Osteoblast (primary cell): ENCODE data around the gene LRRN2. TPM values are rescaled to one million over a fixed set of nuclear protein-coding genes. Genes with fewer than 3 reads are reported as not detected.

Experiments
- DNase-seq: peaks from one replicate; pipeline ENCODE4 v3.0.0; 2011; ENCODE audit warnings: low spot score, mixed read lengths; ENCODE audit not compliant: insufficient read length; ENCODE audit errors: missing footprints
- H2AFZ ChIP-seq: 2 replicates; pipeline ENCODE4 v1.6.0; 2011; ENCODE audit warnings: mild to moderate bottlenecking, low read length
- H3K27ac ChIP-seq: 2 replicates; pipeline ENCODE4 v1.5.1; 2011; ENCODE audit warnings: mild to moderate bottlenecking, low read depth, low read length, moderate library complexity
- H3K27me3 ChIP-seq: 2 replicates; pipeline ENCODE4 v1.6.0; 2012; ENCODE audit warnings: mild to moderate bottlenecking, control low read depth, inconsistent platforms, low read length, moderate library complexity; ENCODE audit not compliant: insufficient read depth
- H3K36me3 ChIP-seq: 2 replicates; pipeline ENCODE4 v1.5.1; 2011; ENCODE audit warnings: mild to moderate bottlenecking, low read length, control low read depth, moderate library complexity; ENCODE audit not compliant: insufficient read depth
- H3K4me1 ChIP-seq: 2 replicates; pipeline ENCODE4 v1.5.1; 2011; ENCODE audit warnings: mild to moderate bottlenecking, low read length, control low read depth, moderate library complexity; ENCODE audit not compliant: insufficient read depth
- H3K4me2 ChIP-seq: 2 replicates; pipeline ENCODE4 v1.6.0; 2011; ENCODE audit warnings: mild to moderate bottlenecking, low read length; ENCODE audit not compliant: insufficient read depth
- H3K4me3 ChIP-seq: fragments of 200-600 bp; sonication (generic); 3 replicates; pipeline ENCODE4 v1.5.1; 2012; ENCODE audit warnings: mild to moderate bottlenecking, low read length, inconsistent platforms; ENCODE audit not compliant: insufficient read depth
- H3K79me2 ChIP-seq: 2 replicates; pipeline ENCODE4 v1.6.0; 2012; ENCODE audit warnings: mild to moderate bottlenecking, low read length, control low read depth, inconsistent platforms; ENCODE audit not compliant: insufficient read depth
- H3K9me3 ChIP-seq: 2 replicates; pipeline ENCODE4 v1.5.1; 2011; ENCODE audit warnings: low read depth, low read length, control low read depth
- H4K20me1 ChIP-seq: 2 replicates; pipeline ENCODE4 v1.6.0; 2012; ENCODE audit warnings: mild to moderate bottlenecking, low read length, control low read depth; ENCODE audit not compliant: insufficient read depth
- total RNA-seq: library from RNA; depleted of rRNA; stranded (reverse); fragments of >200 nt; gene quantifications from 2 replicates; pipeline ENCODE4 v1.2.3, GENCODE V29; 2012
- TF ChIP-seq, protein P1 (sequence below): IDR thresholded peaks from 2 replicates; pipeline ENCODE4 v1.5.1; 2011; ENCODE audit warnings: mild to moderate bottlenecking, low read depth, low read length, moderate library complexity; ENCODE audit errors: extremely low read depth

LRRN2 gene
- under 0.01 TPM in 1 of 2 replicates, not detected in the other for total RNA-seq

DNA sequence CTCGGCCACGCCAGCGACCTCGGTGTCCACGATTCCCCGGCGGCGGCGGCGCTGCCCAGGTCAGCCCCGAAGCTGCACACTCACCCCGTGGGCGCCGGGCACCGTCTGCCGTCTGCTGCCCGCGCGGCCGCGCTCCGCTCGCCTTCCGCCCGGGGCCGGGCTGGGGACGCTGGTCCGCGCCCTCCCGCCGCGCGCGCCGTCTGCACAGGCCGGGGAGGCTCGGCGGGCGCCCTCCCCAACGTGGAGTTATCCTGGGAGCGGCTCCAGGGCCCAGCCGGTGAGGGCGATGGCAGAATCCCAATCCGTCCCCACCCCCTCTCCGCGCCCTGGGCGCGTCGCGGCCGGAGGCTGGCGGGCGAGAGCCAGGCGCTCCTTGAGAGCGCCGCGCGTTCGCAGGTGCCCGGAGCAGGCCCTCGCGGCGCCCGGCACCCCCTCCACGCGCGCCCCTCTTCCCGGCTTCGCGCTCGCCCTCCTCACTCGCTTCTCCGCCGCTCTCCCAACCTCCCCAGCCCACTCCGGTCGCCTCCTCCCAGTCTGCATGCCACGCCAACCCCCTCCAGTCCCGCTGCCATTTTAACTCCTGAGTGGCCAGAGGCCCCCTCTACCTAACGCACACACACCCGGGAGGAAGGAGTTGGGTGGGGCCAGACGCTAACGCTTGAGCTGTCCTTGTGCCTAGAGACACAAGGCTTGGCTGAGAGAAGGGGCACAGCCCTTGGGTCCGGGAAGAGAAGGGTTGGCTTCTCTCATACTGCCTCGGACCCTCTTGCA, at the start of gene LRRN2:
LRRN2 (minus strand) TSS at position 503 of the 771 bp plus-strand sequence. CDS start 65,746 bp downstream, outside the sequence.
- H2AFZ ChIP-seq: no peak within 1 kb of the TSS
- no peaks in the 10 kb centered on the region for H3K79me2 ChIP-seq
- no peak within 1 kb of the TSS for H3K4me3 ChIP-seq
- no peak within 1 kb of the TSS for H3K27ac ChIP-seq
- H3K9me3 ChIP-seq: no peaks in the 10 kb centered on the region
- DNase-seq: peak; percentile 86
- H4K20me1 ChIP-seq: no peaks in the 10 kb centered on the region
- H3K36me3 ChIP-seq: no peaks in the 10 kb centered on the region
- TF ChIP-seq, protein P1, sequence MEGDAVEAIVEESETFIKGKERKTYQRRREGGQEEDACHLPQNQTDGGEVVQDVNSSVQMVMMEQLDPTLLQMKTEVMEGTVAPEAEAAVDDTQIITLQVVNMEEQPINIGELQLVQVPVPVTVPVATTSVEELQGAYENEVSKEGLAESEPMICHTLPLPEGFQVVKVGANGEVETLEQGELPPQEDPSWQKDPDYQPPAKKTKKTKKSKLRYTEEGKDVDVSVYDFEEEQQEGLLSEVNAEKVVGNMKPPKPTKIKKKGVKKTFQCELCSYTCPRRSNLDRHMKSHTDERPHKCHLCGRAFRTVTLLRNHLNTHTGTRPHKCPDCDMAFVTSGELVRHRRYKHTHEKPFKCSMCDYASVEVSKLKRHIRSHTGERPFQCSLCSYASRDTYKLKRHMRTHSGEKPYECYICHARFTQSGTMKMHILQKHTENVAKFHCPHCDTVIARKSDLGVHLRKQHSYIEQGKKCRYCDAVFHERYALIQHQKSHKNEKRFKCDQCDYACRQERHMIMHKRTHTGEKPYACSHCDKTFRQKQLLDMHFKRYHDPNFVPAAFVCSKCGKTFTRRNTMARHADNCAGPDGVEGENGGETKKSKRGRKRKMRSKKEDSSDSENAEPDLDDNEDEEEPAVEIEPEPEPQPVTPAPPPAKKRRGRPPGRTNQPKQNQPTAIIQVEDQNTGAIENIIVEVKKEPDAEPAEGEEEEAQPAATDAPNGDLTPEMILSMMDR: no peak
- H3K4me1 ChIP-seq: no peaks in the 10 kb centered on the region
- H3K4me2 ChIP-seq: no peak within 1 kb of the TSS
- peaks cover 66% of the 10 kb centered on the region for H3K27me3 ChIP-seq

DNA sequence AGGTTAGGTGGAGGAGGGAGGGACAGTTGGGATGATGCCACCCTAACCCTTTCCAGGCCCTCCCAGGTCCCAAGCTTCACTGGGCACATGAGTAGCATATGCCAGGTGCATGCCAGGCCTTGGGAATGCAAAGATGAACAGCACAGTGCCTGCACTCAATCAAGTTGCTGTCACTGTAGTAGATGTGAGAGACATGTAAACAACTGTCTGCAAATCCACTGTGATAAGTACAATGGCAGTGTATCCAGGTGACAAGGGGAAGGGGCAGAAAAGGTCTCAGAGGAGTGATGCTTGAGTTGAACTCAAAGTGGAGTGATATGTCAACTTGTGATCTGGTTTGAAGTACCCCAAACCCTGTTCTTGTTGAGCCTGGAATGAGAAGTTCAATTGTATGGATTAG, 49.5 kb upstream of the LRRN2 start:
- Histone ChIP-seq H3K4me2 (no peak overlapping the region), H3K36me3 (no peaks in the 10 kb centered on the region), H3K27me3 (peaks cover 71% of the 10 kb centered on the region), H3K4me3 (no peak overlapping the region), H3K27ac (no peak overlapping the region), H2AFZ (no peak overlapping the region), H3K79me2 (no peaks in the 10 kb centered on the region), H4K20me1 (no peaks in the 10 kb centered on the region), H3K4me1 (no peaks in the 10 kb centered on the region), H3K9me3 (no peaks in the 10 kb centered on the region)
- TF ChIP-seq, protein P1: no peak
- no peak for DNase-seq

DNA sequence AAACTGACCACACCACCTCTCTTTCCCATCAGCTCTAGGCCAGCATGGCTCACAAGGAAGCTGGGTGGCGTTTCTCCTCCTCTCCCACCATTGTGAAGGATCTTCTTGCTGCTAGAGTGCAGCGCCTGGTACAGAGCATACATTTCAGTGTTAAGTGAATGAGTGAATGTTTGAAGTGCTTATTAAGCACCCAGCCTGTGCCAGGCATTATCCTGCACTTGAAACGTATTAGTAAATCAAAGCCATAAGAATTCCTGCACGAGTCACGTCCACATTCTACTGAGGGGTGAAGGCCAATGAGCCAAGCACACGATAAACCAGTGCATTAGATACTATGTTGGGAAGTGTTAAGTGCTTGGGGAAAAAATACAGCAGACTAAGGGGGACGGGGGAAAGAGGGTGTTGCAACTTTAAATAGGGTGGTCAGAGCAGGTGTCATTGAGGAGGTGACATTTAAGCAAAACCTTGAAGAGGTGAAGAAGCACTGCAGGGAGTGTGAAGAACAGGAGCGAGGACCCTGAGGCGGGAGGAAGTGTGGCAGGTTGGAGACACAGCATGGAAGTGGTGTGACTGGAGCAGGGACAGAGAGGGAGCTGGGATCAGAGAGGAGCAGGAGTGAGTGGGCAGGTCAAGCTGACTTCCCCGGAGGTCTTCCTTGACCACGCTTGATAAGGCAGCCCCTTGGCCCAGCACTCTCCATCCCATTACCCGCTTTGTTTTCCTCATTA, 48.5 kb upstream of the LRRN2 start:
- Histone ChIP-seq H2AFZ (no peak overlapping the region), H3K36me3 (no peaks in the 10 kb centered on the region), H3K4me3 (no peak overlapping the region), H3K4me1 (no peaks in the 10 kb centered on the region), H3K27ac (no peak overlapping the region), H3K27me3 (peaks cover 79% of the 10 kb centered on the region), H3K9me3 (no peaks in the 10 kb centered on the region), H4K20me1 (no peaks in the 10 kb centered on the region), H3K4me2 (no peak overlapping the region), H3K79me2 (no peaks in the 10 kb centered on the region)
- DNase-seq: no peak
- TF ChIP-seq, protein P1: no peak

GRCh38 chr1:204733289-204733688, 47.8 kb upstream of the LRRN2 start:
- H3K79me2 ChIP-seq: no peaks in the 10 kb centered on the region
- H3K4me2 ChIP-seq: no peak overlapping the region
- no peaks in the 10 kb centered on the region for H3K9me3 ChIP-seq
- TF ChIP-seq, protein P1: no peak
- no peaks in the 10 kb centered on the region for H3K36me3 ChIP-seq
- no peak overlapping the region for H2AFZ ChIP-seq
- H4K20me1 ChIP-seq: no peaks in the 10 kb centered on the region
- DNase-seq: no peak
- H3K27ac ChIP-seq: no peak overlapping the region
- H3K27me3 ChIP-seq: peaks cover 86% of the 10 kb centered on the region
- H3K4me1 ChIP-seq: no peaks in the 10 kb centered on the region
- no peak overlapping the region for H3K4me3 ChIP-seq
